Nephron (organoid): Measurements from ENCODE around the gene EPB41L2.

Experiments used
- H3K27ac Mint-ChIP-seq, 3 experiments: 2 replicates each; pipeline ENCODE4 v1.8.0; 2020; ENCODE audit warnings: mixed read lengths in 3 of 3, mild to moderate bottlenecking in 2 of 3, moderate library complexity in 1 of 3
- H3K27me3 Mint-ChIP-seq: 2 replicates; pipeline ENCODE4 v1.8.0; 2021; ENCODE audit warnings: low read depth, mild to moderate bottlenecking, moderate library complexity, mixed read lengths
- H3K36me3 Mint-ChIP-seq: 2 replicates; pipeline ENCODE4 v1.8.0; 2020; ENCODE audit warnings: low read depth, mixed read lengths
- H3K4me1 Mint-ChIP-seq: 2 replicates; pipeline ENCODE4 v1.8.0; 2020; ENCODE audit warnings: mixed read lengths
- H3K4me3 Mint-ChIP-seq, 3 experiments: 2 replicates each; pipeline ENCODE4 v1.8.0; 2020; ENCODE audit warnings: mild to moderate bottlenecking in 3 of 3, mixed read lengths in 3 of 3, moderate library complexity in 2 of 3
- H3K9me3 Mint-ChIP-seq: 2 replicates; pipeline ENCODE4 v1.8.0; 2020; ENCODE audit warnings: mixed read lengths
- CTCF ChIP-seq, 3 experiments: fragments of 200-600 bp; sonication (generic); IDR thresholded peaks; one replicate each; pipeline ENCODE4 v1.5.0; 2021; ENCODE audit warnings: antibody characterized with exemption in 3 of 3; ENCODE audit not compliant: unreplicated experiment in 3 of 3

Gene EPB41L2

GRCh38 chr6:130863415-130864230 is 199.4 kb downstream of the EPB41L2 start:
- H3K27me3 Mint-ChIP-seq: no peaks in the 10 kb centered on the region
- H3K4me3 Mint-ChIP-seq: no peak overlapping the region
- peaks cover 23% of the 10 kb centered on the region for H3K36me3 Mint-ChIP-seq
- no peaks in the 10 kb centered on the region for H3K9me3 Mint-ChIP-seq
- H3K27ac Mint-ChIP-seq: no peak overlapping the region
- H3K4me1 Mint-ChIP-seq: peaks cover 11% of the 10 kb centered on the region
- TF ChIP-seq CTCF (IDR thresholded peaks at IDR 0.05; ENCODE audit: unreplicated experiment in 3 of 3): no peak

- Mint-ChIP-seq H3K4me1 (peaks cover 11% of the 10 kb centered on the region), H3K27ac (no peak overlapping the region), H3K9me3 (no peaks in the 10 kb centered on the region), H3K27me3 (no peaks in the 10 kb centered on the region), H3K36me3 (peaks cover 32% of the 10 kb centered on the region), H3K4me3 (no peak overlapping the region)
- no peak for TF ChIP-seq CTCF (IDR thresholded peaks at IDR 0.05; ENCODE audit: unreplicated experiment in 3 of 3)
Measured at GRCh38 chr6:130862370-130862769, 200.7 kb downstream of the EPB41L2 start.

GRCh38 chr6:130859161-130859867 is 203.7 kb downstream of the EPB41L2 start:
- H3K4me1 Mint-ChIP-seq: peaks cover 11% of the 10 kb centered on the region
- H3K9me3 Mint-ChIP-seq: peaks cover 8% of the 10 kb centered on the region
- peak overlapping the region; percentile 0 to 30 (median 7) for H3K27ac Mint-ChIP-seq
- no peak for TF ChIP-seq CTCF (IDR thresholded peaks at IDR 0.05; ENCODE audit: unreplicated experiment in 3 of 3)
- H3K36me3 Mint-ChIP-seq: peaks cover 41% of the 10 kb centered on the region
- H3K4me3 Mint-ChIP-seq: no peak overlapping the region
- no peaks in the 10 kb centered on the region for H3K27me3 Mint-ChIP-seq

DNA sequence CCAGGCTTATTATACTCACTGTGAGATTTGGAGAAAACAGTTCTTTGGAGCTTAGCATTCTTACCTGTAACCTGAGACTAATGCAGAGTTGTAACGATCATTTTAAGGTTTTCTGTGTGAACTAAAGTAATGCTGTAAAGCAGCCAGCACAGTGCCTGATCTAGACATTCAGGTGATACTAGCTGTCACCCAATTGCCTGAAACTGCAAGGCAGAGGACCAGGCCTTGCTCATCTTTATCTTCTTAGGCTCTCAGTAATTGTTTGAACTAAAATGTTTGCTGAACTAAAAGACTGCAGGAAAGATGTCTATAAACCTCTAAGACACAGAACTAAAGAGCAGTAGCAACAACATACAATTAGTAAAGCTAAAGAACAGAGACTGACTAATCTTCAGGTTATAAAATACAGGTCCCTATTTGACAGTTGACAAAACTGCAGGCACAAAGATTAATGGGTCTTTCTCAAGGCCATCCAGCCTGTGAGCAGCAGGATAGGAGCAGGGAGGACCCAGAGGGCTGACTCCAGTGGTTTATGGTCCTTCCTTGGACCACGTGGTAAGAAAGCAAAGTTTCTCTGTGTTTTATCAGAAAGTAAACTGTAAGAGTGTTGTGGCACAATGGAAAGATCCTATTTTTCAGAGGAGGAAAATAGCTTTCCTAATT is 204.4 kb downstream of the EPB41L2 start:
- peaks cover 8% of the 10 kb centered on the region for H3K9me3 Mint-ChIP-seq
- H3K27me3 Mint-ChIP-seq: no peaks in the 10 kb centered on the region
- H3K27ac Mint-ChIP-seq: no peak overlapping the region
- peaks cover 43% of the 10 kb centered on the region for H3K36me3 Mint-ChIP-seq
- H3K4me1 Mint-ChIP-seq: peaks cover 18% of the 10 kb centered on the region
- TF ChIP-seq CTCF (IDR thresholded peaks at IDR 0.05; ENCODE audit: unreplicated experiment in 3 of 3): no peak
- no peak overlapping the region for H3K4me3 Mint-ChIP-seq

DNA sequence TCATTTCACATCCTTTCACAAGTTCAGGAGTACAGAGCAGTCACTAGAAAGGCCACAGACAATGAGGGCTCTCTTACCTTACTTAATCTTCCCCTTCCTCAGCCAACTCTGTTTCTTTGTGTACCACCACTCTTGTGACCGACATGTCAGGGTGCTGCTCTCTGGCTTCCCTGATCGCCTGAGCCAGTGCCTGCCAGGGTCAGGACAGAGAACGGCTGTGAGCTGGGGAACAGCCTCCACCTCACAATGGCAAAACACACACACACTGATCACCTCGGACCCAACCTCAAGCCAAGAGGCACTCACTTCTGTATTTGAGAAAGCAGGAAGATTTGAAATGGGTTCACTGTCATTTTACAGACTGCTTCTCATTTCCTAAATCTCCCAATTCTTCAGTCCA is 205.0 kb downstream of the EPB41L2 start:
- Mint-ChIP-seq H3K4me3 (no peak overlapping the region), H3K9me3 (peaks cover 8% of the 10 kb centered on the region), H3K27ac (no peak overlapping the region), H3K36me3 (peaks cover 43% of the 10 kb centered on the region), H3K27me3 (no peaks in the 10 kb centered on the region), H3K4me1 (peaks cover 20% of the 10 kb centered on the region)
- no peak for TF ChIP-seq CTCF (IDR thresholded peaks at IDR 0.05; ENCODE audit: unreplicated experiment in 3 of 3)
